ENCODE data around the gene VPS72. TPM values are rescaled to one million over a fixed set of nuclear protein-coding genes. Genes with fewer than 3 reads are reported as not detected.

The VPS72 gene
- total RNA-seq, 1 experiment from 2014 or later, result 59.3 TPM

Other genes starting within 250 kb of the VPS72 start
- 145 and 152 TPM in 2 replicates for gene CERS2, start 215.4 kb downstream of the VPS72 start, total RNA-seq (2014; rRNA removed; shearing (Covaris generic))
- 0.55 and 0.63 TPM in 2 replicates for gene ANXA9, start 207.9 kb downstream of the VPS72 start, total RNA-seq (2014; rRNA removed; shearing (Covaris generic))
- gene MINDY1, start 183.3 kb downstream of the VPS72 start, total RNA-seq (2014; rRNA removed; shearing (Covaris generic)), result 12.5 and 15.4 TPM in 2 replicates
- 6.1 and 11.9 TPM in 2 replicates for gene PRUNE1, start 181.7 kb downstream of the VPS72 start, total RNA-seq (2014; rRNA removed; shearing (Covaris generic))
- gene BNIPL, start 153.6 kb downstream of the VPS72 start, total RNA-seq (2014; rRNA removed; shearing (Covaris generic)), result 0.10 TPM in 1 of 2 replicates, not detected in the other
- gene C1orf56, start 142.4 kb downstream of the VPS72 start, total RNA-seq (2014; rRNA removed; shearing (Covaris generic)), result 2.9 and 5.4 TPM in 2 replicates
- gene CDC42SE1, start 130.6 kb downstream of the VPS72 start, total RNA-seq (2014; rRNA removed; shearing (Covaris generic)), result 66.5 and 67.1 TPM in 2 replicates
- 8.8 and 9.8 TPM in 2 replicates for gene MLLT11, start 129.8 kb downstream of the VPS72 start, total RNA-seq (2014; rRNA removed; shearing (Covaris generic))
- 2.4 and 5.5 TPM in 2 replicates for gene GABPB2, start 119.4 kb downstream of the VPS72 start, total RNA-seq (2014; rRNA removed; shearing (Covaris generic))
- gene SEMA6C, start 43.6 kb downstream of the VPS72 start, total RNA-seq (2014; rRNA removed; shearing (Covaris generic)), result 0.80 and 1.5 TPM in 2 replicates
- gene TNFAIP8L2, start 33.5 kb downstream of the VPS72 start, total RNA-seq (2014; rRNA removed; shearing (Covaris generic)), result not detected in 2 replicates
- gene LYSMD1, start 24.3 kb downstream of the VPS72 start, total RNA-seq (2014; rRNA removed; shearing (Covaris generic)), result 8.6 and 9.4 TPM in 2 replicates
- 60.9 and 69.6 TPM in 2 replicates for gene SCNM1, start 24.1 kb downstream of the VPS72 start, total RNA-seq (2014; rRNA removed; shearing (Covaris generic))
- gene TMOD4, start 14.2 kb downstream of the VPS72 start, total RNA-seq (2014; rRNA removed; shearing (Covaris generic)), result 0.27 and 0.87 TPM in 2 replicates
- gene PIP5K1A, start 8.4 kb upstream of the VPS72 start, total RNA-seq (2014; rRNA removed; shearing (Covaris generic)), result 40.7 and 49.6 TPM in 2 replicates
- gene PSMD4, start 64.5 kb upstream of the VPS72 start, total RNA-seq (2014; rRNA removed; shearing (Covaris generic)), result 233 and 234 TPM in 2 replicates
- 17.6 and 22.2 TPM in 2 replicates for gene ZNF687, start 92.1 kb upstream of the VPS72 start, total RNA-seq (2014; rRNA removed; shearing (Covaris generic))
- gene PI4KB, start 137.2 kb upstream of the VPS72 start, total RNA-seq (2014; rRNA removed; shearing (Covaris generic)), result 37.8 and 50.0 TPM in 2 replicates
- 34.8 and 46.4 TPM in 2 replicates for gene RFX5, start 157.1 kb upstream of the VPS72 start, total RNA-seq (2014; rRNA removed; shearing (Covaris generic))
- gene SELENBP1, start 182.5 kb upstream of the VPS72 start, total RNA-seq (2014; rRNA removed; shearing (Covaris generic)), result not detected in 2 replicates
- 526 and 564 TPM in 2 replicates for gene PSMB4, start 209.4 kb upstream of the VPS72 start, total RNA-seq (2014; rRNA removed; shearing (Covaris generic))

All from HT1080 (cell line).